ENCODE data around the gene CCDC17.

Gene CCDC17

DNA sequence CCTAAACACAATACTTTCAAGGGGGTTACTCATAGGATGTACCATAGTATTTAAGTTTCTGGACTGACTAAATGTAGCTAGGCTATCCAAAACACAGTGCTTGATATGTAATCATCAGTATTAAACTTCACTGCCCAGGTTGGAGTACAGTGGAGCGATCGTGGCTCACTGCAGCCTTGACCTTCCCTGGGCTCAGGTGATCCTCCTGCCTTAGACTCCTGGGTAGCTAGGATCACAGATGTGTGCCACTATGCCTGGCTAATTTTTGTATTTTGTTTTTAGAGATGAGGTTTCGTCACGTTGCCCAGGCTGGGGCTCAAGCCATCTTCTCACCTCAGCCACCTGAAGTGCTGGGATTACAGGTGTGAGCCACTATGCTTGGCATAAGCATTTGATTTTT, 29.4 kb downstream of the CCDC17 start:
- TF ChIP-seq, protein P1, sequence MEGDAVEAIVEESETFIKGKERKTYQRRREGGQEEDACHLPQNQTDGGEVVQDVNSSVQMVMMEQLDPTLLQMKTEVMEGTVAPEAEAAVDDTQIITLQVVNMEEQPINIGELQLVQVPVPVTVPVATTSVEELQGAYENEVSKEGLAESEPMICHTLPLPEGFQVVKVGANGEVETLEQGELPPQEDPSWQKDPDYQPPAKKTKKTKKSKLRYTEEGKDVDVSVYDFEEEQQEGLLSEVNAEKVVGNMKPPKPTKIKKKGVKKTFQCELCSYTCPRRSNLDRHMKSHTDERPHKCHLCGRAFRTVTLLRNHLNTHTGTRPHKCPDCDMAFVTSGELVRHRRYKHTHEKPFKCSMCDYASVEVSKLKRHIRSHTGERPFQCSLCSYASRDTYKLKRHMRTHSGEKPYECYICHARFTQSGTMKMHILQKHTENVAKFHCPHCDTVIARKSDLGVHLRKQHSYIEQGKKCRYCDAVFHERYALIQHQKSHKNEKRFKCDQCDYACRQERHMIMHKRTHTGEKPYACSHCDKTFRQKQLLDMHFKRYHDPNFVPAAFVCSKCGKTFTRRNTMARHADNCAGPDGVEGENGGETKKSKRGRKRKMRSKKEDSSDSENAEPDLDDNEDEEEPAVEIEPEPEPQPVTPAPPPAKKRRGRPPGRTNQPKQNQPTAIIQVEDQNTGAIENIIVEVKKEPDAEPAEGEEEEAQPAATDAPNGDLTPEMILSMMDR (IDR thresholded peaks at IDR 0.05), result no peak

GRCh38 chr1:45589861-45590260, 34.0 kb downstream of the CCDC17 start:
- Histone ChIP-seq H3K27ac (no peak overlapping the region), H3K4me3 (no peak overlapping the region)
- no peak for DNase-seq (ENCODE audit: low spot score)
- TF ChIP-seq, protein P1 (IDR thresholded peaks at IDR 0.05), result no peak

More for the DNA sequence above, 29.4 kb downstream of the CCDC17 start:
- Histone ChIP-seq H3K27ac (no peak overlapping the region), H3K4me3 (no peak overlapping the region)
- DNase-seq (ENCODE audit: low spot score), result no peak

DNA sequence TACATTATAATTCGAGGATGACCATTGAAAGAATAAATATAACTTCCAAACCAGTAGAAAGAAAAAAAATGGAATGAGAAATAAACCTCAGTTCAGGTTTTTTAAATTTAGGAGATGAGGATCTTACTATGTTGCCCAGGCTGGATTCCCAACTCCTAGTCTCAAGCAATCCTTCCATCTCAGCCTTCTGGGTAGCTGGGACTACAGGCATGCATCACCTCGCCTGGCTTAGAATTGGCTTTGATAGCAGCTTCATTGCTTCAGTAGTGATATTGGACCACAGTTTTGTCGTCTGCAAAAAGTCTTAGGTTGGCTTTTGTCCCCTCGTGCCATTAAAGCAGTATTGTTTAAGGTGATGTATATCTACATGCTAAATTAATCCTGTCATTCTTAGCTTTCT, 37.1 kb downstream of the CCDC17 start:
- H3K4me3 ChIP-seq, result no peak overlapping the region
- TF ChIP-seq, protein P1 (IDR thresholded peaks at IDR 0.05), result no peak
- DNase-seq (ENCODE audit: low spot score), result no peak
- H3K27ac ChIP-seq, result no peak overlapping the region

DNA sequence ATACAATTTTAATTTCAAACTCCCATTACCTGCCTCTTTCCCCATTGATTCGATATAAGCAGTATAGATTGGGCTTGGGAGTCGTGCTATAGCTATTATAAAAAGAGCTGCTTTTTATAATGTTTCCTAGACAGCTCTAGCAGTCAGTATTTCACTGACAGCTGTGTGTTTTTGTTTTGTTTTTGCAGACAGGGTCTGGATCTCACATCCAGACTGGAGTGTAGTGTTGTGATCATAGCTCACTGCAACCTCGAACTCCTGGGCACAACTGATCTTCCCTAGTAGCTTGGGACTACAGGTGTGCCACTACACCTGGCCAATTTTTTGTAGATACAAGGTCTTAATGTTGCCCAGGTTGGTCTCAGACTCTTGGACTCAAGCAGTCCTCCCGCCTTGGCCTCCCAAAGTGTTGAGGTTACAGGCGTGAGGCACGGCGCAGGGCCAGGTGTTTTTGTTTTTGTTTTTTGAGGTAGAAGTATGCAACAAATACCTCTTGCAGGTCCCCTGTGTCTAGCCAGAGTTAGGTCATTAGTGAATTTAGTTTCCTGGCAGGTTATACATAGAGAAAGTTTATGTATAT, 38.3 kb downstream of the CCDC17 start:
- TF ChIP-seq, protein P1 (IDR thresholded peaks at IDR 0.05), result no peak

GRCh38 chr1:45585110-45585426, 38.8 kb downstream of the CCDC17 start:
- TF ChIP-seq, protein P1 (IDR thresholded peaks at IDR 0.05), result no peak
- no peak for DNase-seq (ENCODE audit: low spot score)
- peak overlapping the region; percentile 86 for H3K4me3 ChIP-seq
- H3K27ac ChIP-seq, result peak overlapping the region in 1 of 2 donors; percentile 96

More for the DNA sequence above, 38.3 kb downstream of the CCDC17 start:
- Histone ChIP-seq H3K27ac (peak overlapping the region in 1 of 2 donors; percentile 11), H3K4me3 (peak overlapping the region; percentile 86)
- DNase-seq (ENCODE audit: low spot score), result no peak

- peak overlapping the region; percentile 86 for H3K4me3 ChIP-seq
- TF ChIP-seq, protein P1 (IDR thresholded peaks at IDR 0.05), result no peak
- peak; percentile 87 for DNase-seq (ENCODE audit: low spot score)
- peak overlapping the region; percentile 81 to 96 for H3K27ac ChIP-seq
Measured at GRCh38 chr1:45584351-45585109, 39.3 kb downstream of the CCDC17 start.
